Spinal cord (tissue), 10 donors: ENCODE results near the gene SHROOM2. TPM values are rescaled to one million over a fixed set of nuclear protein-coding genes. Genes with fewer than 3 reads are reported as not detected.

Experiments used
- DNase-seq, 6 donors: peaks; one replicate each; pipeline versions ENCODE4 v3.0.0 to v3.0.0-alpha.2; 2013 to 2015; ENCODE audit warnings: low spot score in 6 of 6, low read depth in 4 of 6
- H3K27ac ChIP-seq: one replicate; pipeline ENCODE4 v1.5.1; 2013; ENCODE audit warnings: low read depth, low read length, control low read depth
- H3K27me3 ChIP-seq: one replicate; pipeline ENCODE4 v1.6.1; 2013; ENCODE audit warnings: low read length; ENCODE audit not compliant: control insufficient read depth, insufficient read depth
- H3K36me3 ChIP-seq: one replicate; pipeline ENCODE4 v1.6.1; 2013; ENCODE audit warnings: low read length; ENCODE audit not compliant: control insufficient read depth, insufficient read depth
- H3K4me1 ChIP-seq: one replicate; pipeline ENCODE4 v1.6.1; 2013; ENCODE audit warnings: low read length; ENCODE audit not compliant: control insufficient read depth, insufficient read depth
- H3K4me3 ChIP-seq: one replicate; pipeline ENCODE4 v1.5.1; 2013; ENCODE audit warnings: low read depth, low read length, control low read depth
- H3K9me3 ChIP-seq: one replicate; pipeline ENCODE4 v1.6.1; 2013; ENCODE audit warnings: low read length; ENCODE audit not compliant: control insufficient read depth, insufficient read depth
- WGBS: methylation state at CpG from one replicate; pipeline ENCODE4 v1.1.5; 2013; ENCODE audit warnings: missing lambda C conversion rate; ENCODE audit not compliant: insufficient coverage; 5-methylcytosine and 5-hydroxymethylcytosine counted together
- polyA plus RNA-seq, 2 donors: library from polyadenylated mRNA; unstranded; fragments of 120-200 nt; gene quantifications; one replicate each; pipeline ENCODE4 v1.2.1, GENCODE V29; 2013; ENCODE audit not compliant: insufficient read length in 2 of 2
- total RNA-seq, 2 donors: library from RNA; depleted of rRNA in 1 of 2; stranded (reverse); fragments of 120-200 nt in 1 of 2; fragments of >200 nt in 1 of 2; gene quantifications; one replicate each; pipeline versions ENCODE4 v1.2.3 to v1.2.4, GENCODE V29; 2013 to 2014
- donor health status: healthy.

SHROOM2 gene
- total and polyA plus RNA-seq, 4 donors: 15.5 to 45.7 (median 36.5) TPM

DNA sequence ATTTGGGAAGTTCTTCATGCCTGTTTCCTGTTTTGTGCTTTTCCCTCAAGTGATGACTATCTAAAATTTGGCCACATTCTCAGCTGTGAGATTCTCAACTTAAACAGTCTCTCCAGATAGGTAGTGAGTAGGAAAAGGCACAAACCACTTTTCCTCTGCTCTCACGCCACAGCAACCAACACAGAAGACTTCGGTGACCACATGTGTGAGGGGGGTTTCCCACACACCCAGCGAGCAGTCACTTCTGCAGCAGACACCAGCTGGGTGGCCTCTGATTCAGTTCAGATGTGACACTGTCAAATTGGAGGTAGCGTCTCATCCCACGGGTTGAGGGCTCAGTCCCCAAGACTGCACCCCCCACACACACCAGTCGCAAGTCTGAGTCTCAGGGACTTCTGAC lies 155.9 kb downstream of the SHROOM2 start:
- H3K9me3 ChIP-seq: no peaks in the 10 kb centered on the region
- no peak for DNase-seq
- H3K27me3 ChIP-seq: no peaks in the 10 kb centered on the region
- 80% methylated on average over 3 of the region's 6 CpGs for WGBS
- H3K36me3 ChIP-seq: peaks cover 51% of the 10 kb centered on the region
- no peak overlapping the region for H3K27ac ChIP-seq
- H3K4me1 ChIP-seq: peaks cover 8% of the 10 kb centered on the region
- H3K4me3 ChIP-seq: no peak overlapping the region

DNA sequence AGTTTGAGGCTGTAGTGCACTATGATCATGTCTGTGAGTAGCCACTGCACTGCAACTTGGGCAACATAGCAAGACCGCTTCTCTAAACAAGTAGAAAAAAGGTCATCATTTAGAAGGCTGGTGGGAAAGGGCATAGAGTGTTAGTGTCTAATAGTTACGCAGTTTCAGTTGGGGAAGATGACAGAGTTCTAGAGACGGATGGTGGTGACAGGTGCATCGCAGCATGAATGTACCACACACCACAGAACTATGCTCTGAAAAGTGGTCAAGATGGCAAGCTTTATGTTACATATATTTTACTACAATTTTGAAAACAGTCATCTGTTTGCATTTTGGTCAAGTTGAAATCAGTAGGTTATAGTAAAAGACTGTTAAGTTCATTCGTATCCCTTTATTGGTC lies 157.2 kb downstream of the SHROOM2 start:
- peaks cover 12% of the 10 kb centered on the region for H3K4me1 ChIP-seq
- H3K36me3 ChIP-seq: peaks cover 46% of the 10 kb centered on the region
- H3K27ac ChIP-seq: no peak overlapping the region
- no peak overlapping the region for H3K4me3 ChIP-seq
- H3K9me3 ChIP-seq: no peaks in the 10 kb centered on the region
- H3K27me3 ChIP-seq: no peaks in the 10 kb centered on the region
- DNase-seq: no peak
- WGBS: 83% methylated on average over 1 of the region's 5 CpGs

DNA sequence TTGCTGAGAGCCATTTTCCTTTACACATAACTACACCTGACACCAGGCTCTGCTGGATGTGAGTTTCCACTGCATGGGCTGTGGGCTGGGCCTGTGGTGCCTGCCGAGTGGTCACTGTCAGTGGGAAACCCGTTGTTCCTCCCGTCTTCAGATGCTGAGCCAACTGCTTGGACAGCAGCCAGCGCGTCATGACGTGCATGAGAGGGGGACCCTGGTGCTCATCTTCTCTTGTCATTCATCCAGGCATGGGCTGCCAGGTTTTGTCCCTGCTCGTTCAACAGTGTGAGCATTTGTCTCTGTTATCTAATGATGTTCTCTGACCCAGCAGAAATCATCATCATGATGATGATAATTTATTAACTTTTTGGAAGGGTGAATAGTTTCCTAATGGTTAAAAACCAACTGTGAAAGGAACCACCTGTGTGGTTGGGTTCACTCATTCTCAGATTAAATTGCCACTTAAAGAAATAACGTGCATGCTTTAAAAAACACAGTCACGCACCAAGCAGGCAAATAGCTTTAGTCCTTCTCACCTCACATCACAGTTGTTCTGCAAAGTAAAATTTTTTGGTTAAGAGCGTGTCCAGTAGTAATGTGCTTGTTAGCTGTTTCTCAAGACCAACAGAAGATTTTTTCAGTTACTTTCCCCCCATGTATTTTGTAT lies 161.0 kb downstream of the SHROOM2 start:
- peaks cover 24% of the 10 kb centered on the region for H3K36me3 ChIP-seq
- H3K9me3 ChIP-seq: no peaks in the 10 kb centered on the region
- WGBS: 44% methylated on average over 7 of the region's 10 CpGs
- no peak overlapping the region for H3K4me3 ChIP-seq
- H3K4me1 ChIP-seq: peaks cover 12% of the 10 kb centered on the region
- no peaks in the 10 kb centered on the region for H3K27me3 ChIP-seq
- H3K27ac ChIP-seq: no peak overlapping the region
- DNase-seq: peak in 2 of 6 donors; percentile 56 to 57

DNA sequence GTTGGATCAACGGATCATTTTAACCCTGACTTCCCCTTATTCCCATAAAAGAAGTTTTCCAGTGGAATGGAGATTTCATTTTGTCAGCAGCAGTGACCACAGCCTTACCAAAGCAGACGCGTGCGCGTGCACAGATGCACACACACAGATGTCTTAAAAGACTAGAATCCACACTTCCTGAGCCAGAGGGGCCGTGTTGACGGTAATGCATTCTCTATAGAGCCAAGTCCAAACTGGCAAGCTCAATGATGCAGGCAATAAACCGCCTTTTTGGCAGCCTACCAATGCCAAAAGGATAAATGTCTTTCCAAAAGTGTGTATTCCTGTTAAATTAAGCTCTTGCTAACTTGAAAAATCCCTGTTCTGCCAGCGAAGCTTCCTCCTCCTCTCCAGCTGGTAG lies 162.2 kb downstream of the SHROOM2 start:
- 77% methylated on average over 7 of the region's 9 CpGs for WGBS
- H3K9me3 ChIP-seq: peaks cover 2% of the 10 kb centered on the region
- H3K36me3 ChIP-seq: peaks cover 26% of the 10 kb centered on the region
- peaks cover 12% of the 10 kb centered on the region for H3K4me1 ChIP-seq
- peak in 4 of 6 donors; percentile 33 to 91 (median 58) for DNase-seq
- peaks cover 2% of the 10 kb centered on the region for H3K27me3 ChIP-seq
- no peak overlapping the region for H3K27ac ChIP-seq
- H3K4me3 ChIP-seq: no peak overlapping the region

DNA sequence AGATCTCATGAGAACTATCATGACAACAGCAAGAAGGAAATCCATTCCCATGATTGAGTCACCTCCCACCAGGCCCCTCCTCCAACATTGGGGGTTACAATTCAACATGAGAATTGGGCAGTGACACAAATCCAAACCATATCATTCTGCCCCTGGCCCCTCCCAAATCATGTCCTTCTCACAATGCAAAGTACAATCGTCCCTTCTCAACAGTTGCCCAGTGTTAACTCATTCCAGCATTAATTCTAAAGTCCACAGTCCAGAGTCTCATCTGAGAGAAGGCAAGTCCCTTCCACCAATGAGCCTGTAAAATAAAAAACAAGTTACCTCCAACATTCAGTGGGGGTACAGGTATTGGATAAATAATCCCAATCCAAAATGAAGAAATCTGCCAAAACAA lies 166.1 kb downstream of the SHROOM2 start:
- H3K27ac ChIP-seq: no peak overlapping the region
- WGBS: 88% methylated on average over 1 of the region's 1 CpG
- no peak overlapping the region for H3K4me3 ChIP-seq
- H3K9me3 ChIP-seq: peaks cover 2% of the 10 kb centered on the region
- peaks cover 3% of the 10 kb centered on the region for H3K4me1 ChIP-seq
- H3K36me3 ChIP-seq: peaks cover 6% of the 10 kb centered on the region
- H3K27me3 ChIP-seq: peaks cover 2% of the 10 kb centered on the region
- DNase-seq: no peak

DNA sequence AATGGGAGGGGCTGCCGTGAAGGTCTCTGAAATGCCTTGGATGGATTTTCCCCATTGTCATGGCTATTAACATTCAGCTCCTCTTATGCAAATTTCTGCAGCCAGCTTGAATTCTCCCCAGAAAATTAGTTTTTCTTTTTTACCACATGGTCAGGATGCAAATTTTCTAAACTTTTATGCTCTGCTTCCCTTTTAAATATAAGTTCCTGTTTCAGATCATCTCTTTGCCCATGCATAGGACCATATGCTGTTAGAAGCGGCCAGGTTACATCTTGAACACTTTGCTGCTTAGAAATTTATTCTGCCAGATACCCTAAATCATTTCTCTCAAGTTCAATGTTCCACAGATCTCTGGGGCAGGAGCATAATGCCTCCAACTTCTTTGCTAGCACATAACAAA lies 167.2 kb downstream of the SHROOM2 start:
- Histone ChIP-seq H3K36me3 (peaks cover 6% of the 10 kb centered on the region), H3K4me3 (no peak overlapping the region), H3K9me3 (peaks cover 2% of the 10 kb centered on the region), H3K27ac (no peak overlapping the region), H3K27me3 (peaks cover 2% of the 10 kb centered on the region), H3K4me1 (peaks cover under 1% of the 10 kb centered on the region)
- 80% methylated on average over 1 of the region's 2 CpGs for WGBS
- no peak for DNase-seq

DNA sequence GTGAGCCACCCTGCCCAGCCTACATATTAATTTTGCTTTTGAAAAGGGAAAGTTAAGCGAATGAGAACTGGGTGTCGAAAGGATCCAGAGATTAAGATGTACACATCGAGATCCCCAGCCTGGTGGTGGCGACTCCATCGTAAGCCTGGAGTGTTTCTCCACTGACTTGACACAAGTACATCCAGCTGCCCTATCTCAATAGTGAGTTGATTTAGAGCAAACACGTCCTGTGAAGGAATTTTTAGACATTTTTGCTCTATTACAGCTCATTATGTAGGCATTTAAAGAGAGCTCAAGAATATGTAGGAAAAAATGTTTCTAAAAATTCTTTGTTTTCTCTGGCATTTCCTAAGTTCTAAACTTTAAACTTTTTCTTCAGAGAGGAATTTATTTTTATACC lies 169.3 kb downstream of the SHROOM2 start:
- Histone ChIP-seq H3K36me3 (peaks cover 3% of the 10 kb centered on the region), H3K27ac (no peak overlapping the region), H3K4me3 (no peak overlapping the region), H3K27me3 (peaks cover 2% of the 10 kb centered on the region), H3K9me3 (peaks cover 2% of the 10 kb centered on the region), H3K4me1 (no peaks in the 10 kb centered on the region)
- no peak for DNase-seq
- no CpG with 5 or more reads among the region's 6 CpGs for WGBS

DNA sequence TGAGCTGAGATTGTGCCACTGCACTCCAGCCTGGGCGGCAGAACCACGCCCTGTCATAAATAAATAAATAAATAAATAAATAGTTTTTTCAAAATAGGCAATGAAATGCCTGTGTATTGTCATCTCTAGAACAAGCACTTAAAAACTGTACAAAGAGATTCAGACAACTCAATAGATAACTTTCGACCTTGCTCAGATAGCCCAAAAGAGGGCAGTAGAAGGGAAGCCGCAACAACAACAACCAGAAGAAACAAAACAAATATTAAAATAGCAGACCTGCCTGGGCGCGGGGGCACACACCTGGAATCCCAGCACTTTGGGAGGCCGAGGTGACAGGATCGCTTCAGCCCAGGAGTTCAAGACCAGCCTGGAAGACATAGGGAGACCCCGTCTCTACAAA lies 171.5 kb downstream of the SHROOM2 start:
- peaks cover 2% of the 10 kb centered on the region for H3K27me3 ChIP-seq
- peaks cover 2% of the 10 kb centered on the region for H3K9me3 ChIP-seq
- no peak for DNase-seq
- H3K36me3 ChIP-seq: peaks cover 4% of the 10 kb centered on the region
- no peaks in the 10 kb centered on the region for H3K4me1 ChIP-seq
- WGBS: 93% methylated on average over 3 of the region's 9 CpGs
- no peak overlapping the region for H3K27ac ChIP-seq
- H3K4me3 ChIP-seq: no peak overlapping the region

DNA sequence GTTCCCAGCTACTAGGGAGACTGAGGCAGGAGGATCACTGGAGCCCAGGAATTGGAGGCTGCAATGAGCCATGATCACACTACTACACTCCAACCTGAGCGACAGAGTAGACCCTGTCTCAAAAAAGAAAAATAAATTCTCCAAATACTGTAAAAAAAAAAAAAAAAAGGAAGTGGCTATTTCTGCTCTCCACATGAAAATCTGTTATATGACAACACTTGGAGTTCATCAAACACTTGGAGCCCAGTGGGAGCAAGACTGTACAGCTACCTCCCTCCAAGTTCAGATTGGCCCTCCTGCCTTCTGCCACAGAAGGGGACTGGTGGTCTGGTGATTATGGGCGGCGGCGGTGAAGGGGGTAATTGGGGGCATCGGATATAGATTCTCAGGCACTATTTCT lies 172.0 kb downstream of the SHROOM2 start:
- Histone ChIP-seq H3K27ac (no peak overlapping the region), H3K9me3 (peaks cover under 1% of the 10 kb centered on the region), H3K4me1 (no peaks in the 10 kb centered on the region), H3K36me3 (peaks cover 2% of the 10 kb centered on the region), H3K4me3 (no peak overlapping the region), H3K27me3 (peaks cover 1% of the 10 kb centered on the region)
- no CpG with 5 or more reads among the region's 5 CpGs for WGBS
- no peak for DNase-seq

DNA sequence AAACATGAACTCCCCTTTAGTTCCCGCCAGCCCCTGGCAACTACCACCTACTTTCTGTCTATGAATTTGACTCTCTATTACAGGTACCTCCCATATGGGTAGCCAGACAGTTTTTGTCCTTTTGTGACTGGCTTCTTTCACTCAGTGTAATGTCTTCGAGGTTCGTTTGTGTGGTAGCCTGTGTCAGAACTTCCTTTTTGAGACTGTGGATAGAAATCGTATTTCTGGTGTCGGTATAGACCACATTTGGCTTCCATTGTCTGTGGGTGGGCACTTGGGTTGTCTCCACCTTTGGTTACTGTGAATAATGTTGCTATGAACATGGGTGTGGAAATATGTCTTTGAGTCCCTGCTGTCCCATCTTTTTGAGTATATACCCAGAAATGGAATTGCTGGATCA lies 175.5 kb downstream of the SHROOM2 start:
- Histone ChIP-seq H3K36me3 (peaks cover 2% of the 10 kb centered on the region), H3K4me3 (no peak overlapping the region), H3K4me1 (no peaks in the 10 kb centered on the region), H3K9me3 (no peaks in the 10 kb centered on the region), H3K27me3 (no peaks in the 10 kb centered on the region), H3K27ac (no peak overlapping the region)
- no peak for DNase-seq
- WGBS: 88% methylated on average over 5 of the region's 5 CpGs
